Small intestine (tissue), 7 donors: ENCODE measurements around the gene CER1. TPM values are rescaled to one million over a fixed set of nuclear protein-coding genes. Genes with fewer than 3 reads are reported as not detected.

Experiments used
- DNase-seq, 2 donors: peaks; one replicate each; pipeline versions ENCODE4 v3.0.0 to v3.0.0-alpha.2; 2013
- FAIRE-seq: peaks from 2 replicates; lab custom pipeline; 2012; peaks lifted over from hg19 to GRCh38; lab: Jason Lieb, UNC
- H3K27ac ChIP-seq, 3 donors: one replicate each; pipeline ENCODE4 v1.5.1; 2013; ENCODE audit warnings: low read length in 2 of 3, mild to moderate bottlenecking in 2 of 3, control low read depth in 1 of 3, inconsistent platforms in 1 of 3, low read depth in 1 of 3, moderate library complexity in 1 of 3
- H3K27me3 ChIP-seq, 3 donors: one replicate each; pipeline ENCODE4 v1.6.1; 2013; ENCODE audit warnings: low read length in 3 of 3, inconsistent platforms in 1 of 3; ENCODE audit not compliant: control insufficient read depth in 3 of 3, insufficient read depth in 3 of 3
- H3K36me3 ChIP-seq, 3 donors: one replicate each; pipeline ENCODE4 v1.6.1; 2013; ENCODE audit warnings: low read length in 3 of 3, inconsistent platforms in 1 of 3, low read depth in 1 of 3, mild to moderate bottlenecking in 1 of 3, moderate library complexity in 1 of 3; ENCODE audit not compliant: control insufficient read depth in 3 of 3, insufficient read depth in 2 of 3
- H3K4me1 ChIP-seq, 3 donors: one replicate each; pipeline ENCODE4 v1.6.1; 2013; ENCODE audit warnings: low read length in 2 of 3, inconsistent platforms in 1 of 3, low read depth in 1 of 3, mild to moderate bottlenecking in 1 of 3, moderate library complexity in 1 of 3; ENCODE audit not compliant: control insufficient read depth in 3 of 3, insufficient read depth in 2 of 3
- H3K4me3 ChIP-seq, 3 donors: one replicate each; pipeline ENCODE4 v1.5.1; 2013; ENCODE audit warnings: low read length in 3 of 3, control low read depth in 1 of 3, inconsistent platforms in 1 of 3, low read depth in 1 of 3, mild to moderate bottlenecking in 1 of 3, moderate library complexity in 1 of 3
- H3K9me3 ChIP-seq, 2 donors: one replicate each; pipeline ENCODE4 v1.6.1; 2013; ENCODE audit warnings: low read depth in 1 of 2, low read length in 1 of 2; ENCODE audit not compliant: control insufficient read depth in 2 of 2, insufficient read depth in 1 of 2
- WGBS, 3 donors: extraction: QIAGEN DNeasy Blood & Tissue Kit; methylation state at CpG; one replicate each; pipeline ENCODE4 v1.1.7; 2013; 5-methylcytosine and 5-hydroxymethylcytosine counted together
- polyA plus RNA-seq, 4 donors: library from polyadenylated mRNA; stranded (reverse) in 3 of 4; unstranded in 1 of 4; fragments of 200-250 nt in 3 of 4; fragments of 120-200 nt in 1 of 4; gene quantifications; one replicate each; pipeline versions ENCODE4 v1.2.1 to v1.2.3, GENCODE V29; 2013
- donor health status: healthy with polysubstance abuse.
- donor health status: control.
- donor health status: control.
- donor health status: Bipolar disorder and iron deficiency.
- donor health status: healthy.

Gene CER1
- polyA plus RNA-seq, 4 donors, result 0.04 TPM; not detected in 3

GRCh38 chr9:14733133-14733532 lies 10.6 kb upstream of the CER1 start:
- 86 to 88% (median 86%) methylated on average over 5 of the region's 5 CpGs for WGBS, 3 donors
- no peaks in the 10 kb centered on the region for H3K9me3 ChIP-seq
- no peak overlapping the region for H3K27ac ChIP-seq
- H3K4me3 ChIP-seq, result no peak overlapping the region
- no peaks in the 10 kb centered on the region for H3K27me3 ChIP-seq
- H3K4me1 ChIP-seq, result no peaks in the 10 kb centered on the region
- DNase-seq (no peak), FAIRE-seq (no peak)
- peaks cover 0 to 2% (median 2%) of the 10 kb centered on the region in 3 donors for H3K36me3 ChIP-seq

- Histone ChIP-seq H3K36me3 (peaks cover 0 to 2% (median 0%) of the 10 kb centered on the region in 3 donors), H3K9me3 (no peaks in the 10 kb centered on the region), H3K27ac (no peak overlapping the region), H3K4me1 (no peaks in the 10 kb centered on the region), H3K27me3 (no peaks in the 10 kb centered on the region), H3K4me3 (no peak overlapping the region)
- WGBS, 3 donors, result 97 to 100% (median 97%) methylated on average over 1 of the region's 1 CpG
- FAIRE-seq, result no peak
- DNase-seq, result no peak
These were observed 8.9 kb upstream of the CER1 start for GRCh38 chr9:14731294-14731981.

- H3K27ac ChIP-seq, result no peak overlapping the region
- H3K4me1 ChIP-seq, result no peaks in the 10 kb centered on the region
- FAIRE-seq (no peak), DNase-seq (no peak)
- no peak overlapping the region for H3K4me3 ChIP-seq
- 77 to 100% (median 97%) methylated on average over 2 of the region's 2 CpGs for WGBS, 3 donors
- H3K9me3 ChIP-seq, result no peaks in the 10 kb centered on the region
- peaks cover 0 to 1% (median 0%) of the 10 kb centered on the region in 3 donors for H3K27me3 ChIP-seq
- H3K36me3 ChIP-seq, result no peaks in the 10 kb centered on the region
These were observed 7.9 kb upstream of the CER1 start for GRCh38 chr9:14730461-14730898.

GRCh38 chr9:14723301-14723700 lies 768 bp upstream of the CER1 start:
- WGBS, 3 donors, result 37 to 58% (median 52%) methylated on average over 4 of the region's 4 CpGs
- no peak overlapping the region for H3K27ac ChIP-seq

GRCh38 chr9:14719231-14719923 lies 3.2 kb downstream of the CER1 start:
- Histone ChIP-seq H3K4me1 (no peaks in the 10 kb centered on the region), H3K36me3 (no peaks in the 10 kb centered on the region), H3K27me3 (peaks cover 0 to 1% (median 0%) of the 10 kb centered on the region in 3 donors), H3K27ac (no peak overlapping the region), H3K4me3 (no peak overlapping the region), H3K9me3 (no peaks in the 10 kb centered on the region)
- WGBS, 3 donors, result 69 to 77% (median 77%) methylated on average over 8 of the region's 8 CpGs
- DNase-seq (no peak), FAIRE-seq (no peak)

More at GRCh38 chr9:14723301-14723700, 768 bp upstream of the CER1 start:
- DNase-seq (no peak), FAIRE-seq (no peak)
- Histone ChIP-seq H3K9me3 (no peaks in the 10 kb centered on the region), H3K36me3 (no peaks in the 10 kb centered on the region), H3K4me3 (no peak overlapping the region), H3K27me3 (peaks cover 0 to 3% (median 1%) of the 10 kb centered on the region in 3 donors), H3K4me1 (no peaks in the 10 kb centered on the region)

GRCh38 chr9:14715102-14715501 lies 7.4 kb downstream of the CER1 start:
- H3K27me3 ChIP-seq, result peaks cover 0 to 1% (median 0%) of the 10 kb centered on the region in 3 donors
- H3K4me1 ChIP-seq, result no peaks in the 10 kb centered on the region
- 74 to 83% (median 78%) methylated on average over 4 of the region's 4 CpGs for WGBS, 3 donors
- DNase-seq, result no peak
- H3K27ac ChIP-seq, result no peak overlapping the region
- H3K36me3 ChIP-seq, result no peaks in the 10 kb centered on the region
- H3K4me3 ChIP-seq, result no peak overlapping the region
- FAIRE-seq, result no peak
- H3K9me3 ChIP-seq, result no peaks in the 10 kb centered on the region

GRCh38 chr9:14713187-14713767 lies 9.3 kb downstream of the CER1 start:
- no peaks in the 10 kb centered on the region for H3K36me3 ChIP-seq
- H3K27ac ChIP-seq, result no peak overlapping the region
- H3K4me3 ChIP-seq, result no peak overlapping the region
- FAIRE-seq (no peak), DNase-seq (no peak)
- H3K9me3 ChIP-seq, result no peaks in the 10 kb centered on the region
- H3K27me3 ChIP-seq, result no peaks in the 10 kb centered on the region
- whole genome bisulfite sequencing, 3 donors, result 81 to 88% (median 83%) methylated on average over 3 of the region's 3 CpGs
- H3K4me1 ChIP-seq, result no peaks in the 10 kb centered on the region

GRCh38 chr9:14710804-14711203 lies 11.7 kb downstream of the CER1 start:
- H3K36me3 ChIP-seq, result no peaks in the 10 kb centered on the region
- no peaks in the 10 kb centered on the region for H3K4me1 ChIP-seq
- FAIRE-seq, result no peak

More at GRCh38 chr9:14710804-14711203, 11.7 kb downstream of the CER1 start:
- Histone ChIP-seq H3K27ac (no peak overlapping the region), H3K4me3 (no peak overlapping the region), H3K9me3 (no peaks in the 10 kb centered on the region), H3K27me3 (no peaks in the 10 kb centered on the region)
- no peak for DNase-seq
